SU-DHL-6 (cell line): ENCODE data around the gene PROX1.

Source experiments
- EZH2phosphoT487 ChIP-seq: fragments of 200-600 bp; sonication (generic), shearing (Covaris generic); conservative IDR thresholded peaks from 2 replicates; pipeline ENCODE4 v1.6.1; 2018; ENCODE audit warnings: mild to moderate bottlenecking, antibody characterized with exemption, low read length, moderate library complexity, mixed read lengths
- TF ChIP-seq, protein P1 (sequence below): fragments of 200-600 bp; sonication (generic); IDR thresholded peaks from one replicate; pipeline ENCODE4 v1.5.1; 2017; ENCODE audit warnings: antibody characterized with exemption, mild to moderate bottlenecking, low read length, moderate library complexity; ENCODE audit not compliant: insufficient read depth, poor library complexity, severe bottlenecking

DNA sequence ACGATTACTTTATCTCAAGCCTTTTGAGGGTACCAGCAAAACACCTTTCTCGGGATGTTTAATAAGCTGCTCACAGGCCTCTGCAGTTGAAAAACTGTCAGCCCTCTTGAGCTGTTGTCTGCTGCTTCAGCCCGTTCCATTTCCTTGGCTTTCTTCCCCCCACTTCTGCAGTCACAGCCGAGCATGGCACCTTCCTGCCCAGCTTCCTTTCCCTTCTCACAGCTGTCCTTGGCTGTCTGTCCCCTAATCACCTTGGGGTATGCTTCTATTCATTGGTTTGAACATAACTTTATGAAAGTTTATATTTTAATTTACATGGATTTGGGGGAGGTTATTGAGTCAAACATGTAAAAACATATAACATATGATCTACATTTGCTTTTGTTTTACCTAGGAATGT, 6.9 kb upstream of the PROX1 start:
- TF ChIP-seq, protein P1, sequence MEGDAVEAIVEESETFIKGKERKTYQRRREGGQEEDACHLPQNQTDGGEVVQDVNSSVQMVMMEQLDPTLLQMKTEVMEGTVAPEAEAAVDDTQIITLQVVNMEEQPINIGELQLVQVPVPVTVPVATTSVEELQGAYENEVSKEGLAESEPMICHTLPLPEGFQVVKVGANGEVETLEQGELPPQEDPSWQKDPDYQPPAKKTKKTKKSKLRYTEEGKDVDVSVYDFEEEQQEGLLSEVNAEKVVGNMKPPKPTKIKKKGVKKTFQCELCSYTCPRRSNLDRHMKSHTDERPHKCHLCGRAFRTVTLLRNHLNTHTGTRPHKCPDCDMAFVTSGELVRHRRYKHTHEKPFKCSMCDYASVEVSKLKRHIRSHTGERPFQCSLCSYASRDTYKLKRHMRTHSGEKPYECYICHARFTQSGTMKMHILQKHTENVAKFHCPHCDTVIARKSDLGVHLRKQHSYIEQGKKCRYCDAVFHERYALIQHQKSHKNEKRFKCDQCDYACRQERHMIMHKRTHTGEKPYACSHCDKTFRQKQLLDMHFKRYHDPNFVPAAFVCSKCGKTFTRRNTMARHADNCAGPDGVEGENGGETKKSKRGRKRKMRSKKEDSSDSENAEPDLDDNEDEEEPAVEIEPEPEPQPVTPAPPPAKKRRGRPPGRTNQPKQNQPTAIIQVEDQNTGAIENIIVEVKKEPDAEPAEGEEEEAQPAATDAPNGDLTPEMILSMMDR: no peak
- TF ChIP-seq EZH2phosphoT487: no peak
